ENCODE data around the gene ZNF614. TPM values are rescaled to one million over a fixed set of nuclear protein-coding genes. Genes with fewer than 3 reads are reported as not detected.

Gene ZNF614
- total and polyA plus RNA-seq, 9 of the 15 experiments (the other 6 are each of a cell fraction or from before 2014, with no cell fraction given), result 4.9 to 16.3 (median 11.4) TPM

GRCh38 chr19:52007806-52008557 lies 20.2 kb downstream of the ZNF614 start, which contains the start of gene ZNF615 (continued):
- TF ChIP-seq NKRF (IDR thresholded peaks at IDR 0.05; ENCODE audit: borderline replicate concordance) (no peak), KAT7 (CRISPR knock-in tag; IDR thresholded peaks at IDR 0.05; ENCODE audit: borderline replicate concordance) (no peak), NCOA4 (IDR thresholded peaks at IDR 0.05; ENCODE audit: partially characterized antibody) (no peak), ZNF512 (tag; IDR thresholded peaks at IDR 0.05) (no peak), POLR2G (IDR thresholded peaks at IDR 0.05; ENCODE audit: low read depth, low read length) (peak; percentile 75), MTA2 (IDR thresholded peaks at IDR 0.05; ENCODE audit: low read depth) (no peak), XRCC5 (IDR thresholded peaks at IDR 0.05; ENCODE audit: low read depth, low read length) (no peak; the same call in 1 of the 2 replicates), HNRNPK (IDR thresholded peaks at IDR 0.05; ENCODE audit: low read depth, low read length, poor library complexity, severe bottlenecking) (no peak), ZNF644 (tag; IDR thresholded peaks at IDR 0.05; ENCODE audit: low read depth) (peak; percentile 88), HMG20B (CRISPR knock-in tag; IDR thresholded peaks at IDR 0.05) (no peak), ZNF696 (CRISPR knock-in tag; conservative IDR thresholded peaks at IDR 0.05) (no peak), CBX2 (IDR thresholded peaks at IDR 0.05; ENCODE audit: insufficient read depth, low read length, poor library complexity, severe bottlenecking) (no peak), GATAD2A (IDR thresholded peaks at IDR 0.05) (no peak), POLR2AphosphoS5 (IDR thresholded peaks at IDR 0.05; ENCODE audit: control insufficient read depth, insufficient read depth, low read depth, low read length) (no peak), NR2C1 (IDR thresholded peaks at IDR 0.05) (peak; percentile 91), NR2C1 (tag; IDR thresholded peaks at IDR 0.05) (peak; percentile 92), SMARCA4 (IDR thresholded peaks at IDR 0.05) (no peak), NEUROD1 (IDR thresholded peaks at IDR 0.05; ENCODE audit: borderline replicate concordance, low read depth, low read length, partially characterized antibody) (no peak), FOXK1 (CRISPR knock-in tag; IDR thresholded peaks at IDR 0.05; ENCODE audit: borderline replicate concordance) (no peak; the same call in 1 of the 2 replicates), LARP7 (IDR thresholded peaks at IDR 0.05) (no peak), HNRNPUL1 (IDR thresholded peaks at IDR 0.05; ENCODE audit: low read length) (no peak), MXI1 (IDR thresholded peaks at IDR 0.05; ENCODE audit: low read depth, low read length) (no peak), PML (IDR thresholded peaks at IDR 0.05; ENCODE audit: low read length) (no peak), HMG20A (CRISPR knock-in tag; conservative IDR thresholded peaks at IDR 0.05) (no peak), ZFP1 (CRISPR knock-in tag; IDR thresholded peaks at IDR 0.05) (no peak)

Data from K562 (cell line).